Stimulated activated CD4-positive, alpha-beta T cell treated with anti-CD3 and anti-CD28 coated beads, TNF-alpha, amount 100 ng/mL, for 1 hour (primary cell): ENCODE data around the gene ZNF81.
"Not testable (repeated sequence)": the region's sequence is repeated elsewhere in the genome, so short reads cannot be mapped to it uniquely, and the experiment has no call there.

Experiments
- DNase-seq, 3 donors: peaks; one replicate each; pipeline ENCODE4 v3.0.0-alpha.2; 2020; ENCODE audit warnings: low read depth in 3 of 3, low spot score in 1 of 3

Gene ZNF81

GRCh38 chrX:47836164-47837072 lies at the start of gene ZNF81:
Gene ZNF81, plus strand, starts transcription at chrX:47836902. Its CDS starts 9,366 bp downstream, at chrX:47846268.
- peak; percentile 74 to 78 (median 77) for DNase-seq

GRCh38 chrX:47796433-47796906 lies 40.2 kb upstream of the ZNF81 start:
- no peak for DNase-seq

- no peak for DNase-seq
Observed at GRCh38 chrX:47797084-47797483, 39.6 kb upstream of the ZNF81 start.

GRCh38 chrX:47798861-47799260 lies 37.8 kb upstream of the ZNF81 start:
- DNase-seq: no peak

GRCh38 chrX:47802589-47802988 lies 34.1 kb upstream of the ZNF81 start:
- DNase-seq: no peak

GRCh38 chrX:47803103-47803502 lies 33.6 kb upstream of the ZNF81 start:
- not testable (repeated sequence) for DNase-seq

- no peak for DNase-seq
Observed at GRCh38 chrX:47804315-47804714, 32.4 kb upstream of the ZNF81 start.

- DNase-seq: not testable (repeated sequence)
Observed at GRCh38 chrX:47805844-47806243, 30.9 kb upstream of the ZNF81 start.

- DNase-seq: not testable (repeated sequence)
Observed at GRCh38 chrX:47806415-47807271, 30.1 kb upstream of the ZNF81 start.

GRCh38 chrX:47807272-47807538 lies 29.5 kb upstream of the ZNF81 start:
- DNase-seq: not testable (repeated sequence)

- DNase-seq: no peak
Observed at GRCh38 chrX:47807548-47807947, 29.2 kb upstream of the ZNF81 start.

- no peak for DNase-seq
Observed at GRCh38 chrX:47808904-47809788, 27.6 kb upstream of the ZNF81 start.

- no peak for DNase-seq
Observed at GRCh38 chrX:47814851-47815250, 21.9 kb upstream of the ZNF81 start.

- no peak for DNase-seq
Observed at GRCh38 chrX:47815901-47816845, 20.5 kb upstream of the ZNF81 start.

GRCh38 chrX:47817421-47817820 lies 19.3 kb upstream of the ZNF81 start:
- no peak for DNase-seq

- no peak for DNase-seq
Observed at GRCh38 chrX:47817897-47818296, 18.8 kb upstream of the ZNF81 start.

- no peak for DNase-seq
Observed at GRCh38 chrX:47828984-47829383, 7.7 kb upstream of the ZNF81 start.

GRCh38 chrX:47831788-47832187 lies 4.9 kb upstream of the ZNF81 start:
- DNase-seq: peak in 1 of 3 donors; percentile 10

GRCh38 chrX:47838361-47838760 lies 1.7 kb downstream of the ZNF81 start:
- DNase-seq: no peak

GRCh38 chrX:47840111-47840510 lies 3.4 kb downstream of the ZNF81 start:
- DNase-seq: no peak
